ENCODE data around the gene HPCA.

HPCA gene

DNA sequence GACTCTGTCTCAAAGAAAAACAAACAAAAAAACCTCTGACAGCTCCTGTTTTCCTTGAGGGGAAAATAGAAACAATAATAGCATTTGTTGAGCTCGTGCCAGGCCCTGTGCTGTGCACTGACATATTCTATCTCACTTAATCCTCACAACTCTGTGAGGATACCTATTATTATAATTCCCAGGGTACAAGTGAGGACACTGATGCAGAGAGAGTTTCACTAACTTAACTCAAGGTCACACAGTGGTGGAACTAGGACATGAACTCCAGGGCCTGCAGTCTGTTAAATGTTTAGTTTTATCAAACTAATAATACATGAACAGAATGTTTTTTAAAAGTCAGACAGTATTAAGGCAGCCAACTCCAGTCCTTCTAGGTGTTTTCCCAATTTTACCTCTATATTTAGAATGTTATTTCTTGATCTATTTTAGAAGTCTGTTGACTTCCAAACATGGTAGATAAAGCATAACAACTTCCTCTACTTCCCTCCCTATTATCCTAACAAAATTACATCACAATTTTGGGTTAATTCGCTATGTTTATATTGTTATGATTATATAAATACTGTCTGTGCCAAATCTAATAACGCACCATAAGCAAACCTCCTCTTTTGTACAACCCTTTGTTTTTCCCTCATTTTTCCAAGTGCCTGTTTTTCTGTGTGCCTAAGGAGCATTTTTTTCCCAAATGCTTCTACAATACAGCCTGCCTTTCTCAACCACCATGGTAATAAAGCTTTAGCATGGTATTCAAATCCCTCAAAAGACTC lies 20.5 kb upstream of the HPCA start:
- no peak overlapping the region for H3K9ac ChIP-seq
- H3K4me1 ChIP-seq (ENCODE audit: low read depth, poor library complexity, severe bottlenecking): no peaks in the 10 kb centered on the region
- H3K4me2 ChIP-seq: no peak overlapping the region
- no peaks in the 10 kb centered on the region for H3K27me3 ChIP-seq (ENCODE audit: insufficient read depth, low read depth)
- H3K79me2 ChIP-seq (ENCODE audit: insufficient read depth, low read depth): no peaks in the 10 kb centered on the region
- no peaks in the 10 kb centered on the region for H3K36me3 ChIP-seq (ENCODE audit: insufficient read depth)
- H4K20me1 ChIP-seq (ENCODE audit: insufficient read depth): no peaks in the 10 kb centered on the region
- no peak for TF ChIP-seq CTCF (conservative IDR thresholded peaks at IDR 0.05; ENCODE audit: low read depth, low read length)
- H3K27ac ChIP-seq: no peak overlapping the region
- no peak overlapping the region for H2AFZ ChIP-seq (ENCODE audit: low read depth)
- H3K4me3 ChIP-seq (IDR thresholded peaks at IDR 0.05; ENCODE audit: insufficient read depth, low read depth, low read length): no peak overlapping the region

DNA sequence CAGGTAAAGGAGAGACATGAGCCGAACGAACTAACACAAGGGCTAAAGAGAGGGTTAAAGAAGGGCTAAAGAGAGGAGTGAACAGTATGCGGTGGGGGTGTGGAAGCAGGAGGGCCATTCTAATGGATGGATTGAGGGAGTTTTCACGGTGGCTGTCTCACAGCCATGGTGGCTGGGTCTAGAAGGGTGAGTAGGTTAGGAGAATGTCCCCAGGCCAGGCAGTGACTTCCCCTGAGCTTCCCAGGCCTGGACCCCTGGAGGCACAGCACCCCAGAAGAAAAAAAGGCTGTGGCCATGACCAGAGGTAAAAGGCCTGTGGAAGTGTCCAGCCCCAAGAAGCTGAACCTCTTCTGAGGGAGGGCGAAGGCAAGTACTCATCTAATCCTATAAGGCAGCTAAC lies 19.1 kb upstream of the HPCA start:
- Histone ChIP-seq H3K4me2 (no peak overlapping the region), H3K9ac (no peak overlapping the region), H3K36me3 (ENCODE audit: insufficient read depth) (no peaks in the 10 kb centered on the region), H3K79me2 (ENCODE audit: insufficient read depth, low read depth) (no peaks in the 10 kb centered on the region), H3K27me3 (ENCODE audit: insufficient read depth, low read depth) (no peaks in the 10 kb centered on the region), H2AFZ (ENCODE audit: low read depth) (no peak overlapping the region), H3K4me1 (ENCODE audit: low read depth, poor library complexity, severe bottlenecking) (no peaks in the 10 kb centered on the region), H3K4me3 (IDR thresholded peaks at IDR 0.05; ENCODE audit: insufficient read depth, low read depth, low read length) (no peak overlapping the region), H4K20me1 (ENCODE audit: insufficient read depth) (no peaks in the 10 kb centered on the region), H3K27ac (no peak overlapping the region)
- TF ChIP-seq CTCF (conservative IDR thresholded peaks at IDR 0.05; ENCODE audit: low read depth, low read length): no peak

DNA sequence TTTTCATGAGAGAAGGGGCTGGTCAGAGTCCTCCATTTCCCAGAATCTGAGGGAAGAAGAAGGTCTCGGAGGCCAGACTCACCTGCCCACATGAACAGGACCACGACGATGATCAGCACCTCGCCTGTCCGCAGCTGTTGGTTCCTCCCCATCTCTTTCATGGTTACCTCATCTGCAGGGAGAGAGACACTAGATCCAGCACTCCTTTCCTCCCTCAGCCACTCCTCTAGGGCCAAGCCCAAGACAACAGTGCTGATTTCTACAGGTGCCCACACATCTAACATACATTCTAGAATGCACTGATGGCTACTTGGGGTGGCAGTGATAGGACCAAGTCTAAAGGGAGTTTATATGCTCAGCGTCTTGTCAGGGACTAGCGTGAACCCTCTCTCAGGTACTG lies 18.6 kb upstream of the HPCA start:
- Histone ChIP-seq H3K27ac (no peak overlapping the region), H3K4me3 (IDR thresholded peaks at IDR 0.05; ENCODE audit: insufficient read depth, low read depth, low read length) (no peak overlapping the region), H4K20me1 (ENCODE audit: insufficient read depth) (no peaks in the 10 kb centered on the region), H3K36me3 (ENCODE audit: insufficient read depth) (no peaks in the 10 kb centered on the region), H3K27me3 (ENCODE audit: insufficient read depth, low read depth) (no peaks in the 10 kb centered on the region), H2AFZ (ENCODE audit: low read depth) (no peak overlapping the region), H3K9ac (no peak overlapping the region), H3K4me1 (ENCODE audit: low read depth, poor library complexity, severe bottlenecking) (peaks cover 3% of the 10 kb centered on the region), H3K4me2 (no peak overlapping the region), H3K79me2 (ENCODE audit: insufficient read depth, low read depth) (no peaks in the 10 kb centered on the region)
- TF ChIP-seq CTCF (conservative IDR thresholded peaks at IDR 0.05; ENCODE audit: low read depth, low read length): no peak

DNA sequence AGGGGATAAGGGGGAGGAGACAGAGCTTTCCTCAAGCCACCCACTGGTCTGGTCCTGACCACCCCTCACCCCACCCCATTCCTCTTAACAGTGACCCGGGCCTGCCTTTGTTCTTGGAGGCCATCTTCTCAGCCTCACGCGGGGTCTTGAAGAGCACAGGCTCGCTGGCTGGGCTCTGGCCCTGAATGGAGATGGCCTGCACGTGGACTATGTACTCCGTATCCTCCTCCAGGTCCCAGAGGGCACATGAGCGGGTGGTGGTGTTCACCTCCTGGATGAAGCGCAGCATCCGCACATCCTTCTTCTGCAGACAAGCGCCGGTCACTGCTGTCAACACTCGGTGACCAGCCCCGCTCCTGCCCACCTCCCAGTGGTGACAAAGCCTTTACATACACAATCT lies 18.2 kb upstream of the HPCA start:
- no peaks in the 10 kb centered on the region for H3K36me3 ChIP-seq (ENCODE audit: insufficient read depth)
- H3K9ac ChIP-seq: no peak overlapping the region
- no peaks in the 10 kb centered on the region for H3K79me2 ChIP-seq (ENCODE audit: insufficient read depth, low read depth)
- no peak for TF ChIP-seq CTCF (conservative IDR thresholded peaks at IDR 0.05; ENCODE audit: low read depth, low read length)
- H4K20me1 ChIP-seq (ENCODE audit: insufficient read depth): no peaks in the 10 kb centered on the region
- no peak overlapping the region for H2AFZ ChIP-seq (ENCODE audit: low read depth)
- H3K4me1 ChIP-seq (ENCODE audit: low read depth, poor library complexity, severe bottlenecking): peaks cover 5% of the 10 kb centered on the region
- H3K27me3 ChIP-seq (ENCODE audit: insufficient read depth, low read depth): no peaks in the 10 kb centered on the region
- no peak overlapping the region for H3K27ac ChIP-seq
- H3K4me2 ChIP-seq: no peak overlapping the region
- H3K4me3 ChIP-seq (IDR thresholded peaks at IDR 0.05; ENCODE audit: insufficient read depth, low read depth, low read length): no peak overlapping the region
